Body of pancreas (tissue), 4 donors: ENCODE data around the gene CPNE5. TPM values are rescaled to one million over a fixed set of nuclear protein-coding genes. Genes with fewer than 3 reads are reported as not detected.

Source experiments
- ATAC-seq: fragments of 150-250 bp; one replicate; pipeline ENCODE4 v1.9.1; 2016
- DNase-seq, 4 donors: peaks; one replicate each; pipeline ENCODE4 v3.0.0-alpha.2; 2019
- H3K27ac ChIP-seq, 4 donors: fragments of 200-600 bp; sonication (generic); 1 replicate in 3 of 4; 2 replicates in 1 of 4; pipeline versions ENCODE4 v1.5.1 to v1.6.1; 2016 to 2019; ENCODE audit warnings: mild to moderate bottlenecking in 1 of 4, mixed read lengths in 1 of 4, moderate library complexity in 1 of 4
- H3K27me3 ChIP-seq, 2 donors: fragments of 200-600 bp; sonication (generic); one replicate each; pipeline ENCODE4 v1.6.0; 2016; ENCODE audit warnings: mild to moderate bottlenecking in 1 of 2
- H3K36me3 ChIP-seq, 2 donors: fragments of 200-600 bp; sonication (generic); replicated peaks in 1 of 2; 2 replicates each; pipeline ENCODE4 v1.5.1; 2016; ENCODE audit warnings: low read depth in 2 of 2; ENCODE audit not compliant: insufficient read depth in 1 of 2
- H3K4me1 ChIP-seq: fragments of 200-600 bp; sonication (generic); one replicate; pipeline ENCODE4 v1.6.0; 2016
- H3K4me3 ChIP-seq, 2 donors: fragments of 200-600 bp; sonication (generic); 1 replicate in 1 of 2; 2 replicates in 1 of 2; pipeline ENCODE4 v1.5.1; 2016 to 2019
- H3K9me3 ChIP-seq, 3 donors: fragments of 200-600 bp; sonication (generic); 1 replicate in 2 of 3; 2 replicates in 1 of 3; pipeline ENCODE4 v1.5.1; 2016
- CTCF ChIP-seq, 7 experiments: fragments of 450-650 bp in 4 of 7; fragments of 200-600 bp in 3 of 7; sonication (generic) in 3 of 7; IDR thresholded peaks; one replicate each; pipeline ENCODE4 v1.5.1; 2016 to 2019; ENCODE audit warnings: antibody characterized with exemption in 7 of 7
- POLR2A ChIP-seq, 3 donors: fragments of 450-650 bp; IDR thresholded peaks; one replicate each; pipeline ENCODE4 v1.6.1; 2016; ENCODE audit warnings: antibody characterized with exemption in 3 of 3, mild to moderate bottlenecking in 2 of 3
- WGBS, 2 donors: methylation state at CpG; one replicate each; pipeline ENCODE4 v1.1.5; 2017; 5-methylcytosine and 5-hydroxymethylcytosine counted together
- intact Hi-C: fragments of 100-400 bp; cut with DNase I; formaldehyde crosslinking; loops from one replicate; pipeline ENCODE4 v1.15.1; 2023
- total RNA-seq, 2 donors: library from RNA; depleted of rRNA; stranded (reverse); fragments of >200 nt; gene quantifications; one replicate each; pipeline ENCODE4 v1.1.0, GENCODE V29; 2016

Gene CPNE5
- total RNA-seq, 2 donors from 2014 or later = 0.78 TPM; not detected in 1

GRCh38 chr6:36797653-36798052 is 41.6 kb downstream of the CPNE5 start:
- Histone ChIP-seq H3K27ac (no peak overlapping the region), H3K4me3 (no peak overlapping the region), H3K9me3 (no peaks in the 10 kb centered on the region), H3K27me3 (no peaks in the 10 kb centered on the region), H3K4me1 (peaks cover 7% of the 10 kb centered on the region), H3K36me3 (no peaks in the 10 kb centered on the region)
- 80 to 86% methylated on average over 1 of the region's 1 CpG for WGBS, 2 donors
- ATAC-seq (no peak), DNase-seq (no peak)
- TF ChIP-seq CTCF (IDR thresholded peaks at IDR 0.05) = no peak
- no peak for TF ChIP-seq POLR2A (IDR thresholded peaks at IDR 0.05)
- intact Hi-C loops = no loop called here

- DNase-seq = no peak
- H3K9me3 ChIP-seq = no peaks in the 10 kb centered on the region
- TF ChIP-seq CTCF (IDR thresholded peaks at IDR 0.05) (no peak), POLR2A (IDR thresholded peaks at IDR 0.05) (no peak)
- H3K4me1 ChIP-seq = peaks cover 7% of the 10 kb centered on the region
- no peak overlapping the region for H3K27ac ChIP-seq
- WGBS, 2 donors = 87 to 91% methylated on average over 12 of the region's 12 CpGs
- H3K27me3 ChIP-seq = no peaks in the 10 kb centered on the region
- no peak for ATAC-seq
- intact Hi-C loops = no loop called here
- no peak overlapping the region for H3K4me3 ChIP-seq
- no peaks in the 10 kb centered on the region for H3K36me3 ChIP-seq
These were observed 42.2 kb downstream of the CPNE5 start for GRCh38 chr6:36797055-36797454.

- no peak overlapping the region for H3K4me3 ChIP-seq
- 91 to 97% methylated on average over 5 of the region's 5 CpGs for WGBS, 2 donors
- intact Hi-C loops = no loop called here
- H3K27ac ChIP-seq = no peak overlapping the region
- ATAC-seq (no peak), DNase-seq (no peak)
- no peaks in the 10 kb centered on the region for H3K9me3 ChIP-seq
- no peaks in the 10 kb centered on the region for H3K27me3 ChIP-seq
- TF ChIP-seq CTCF (IDR thresholded peaks at IDR 0.05) = no peak
- no peak for TF ChIP-seq POLR2A (IDR thresholded peaks at IDR 0.05)
- H3K36me3 ChIP-seq = no peaks in the 10 kb centered on the region
- no peaks in the 10 kb centered on the region for H3K4me1 ChIP-seq
These were observed 44.6 kb downstream of the CPNE5 start for GRCh38 chr6:36794713-36795065.

- Histone ChIP-seq H3K27me3 (no peaks in the 10 kb centered on the region), H3K4me1 (no peaks in the 10 kb centered on the region), H3K27ac (no peak overlapping the region), H3K4me3 (no peak overlapping the region), H3K9me3 (no peaks in the 10 kb centered on the region), H3K36me3 (no peaks in the 10 kb centered on the region)
- ATAC-seq (no peak), DNase-seq (no peak)
- TF ChIP-seq POLR2A (IDR thresholded peaks at IDR 0.05) = no peak
- TF ChIP-seq CTCF (IDR thresholded peaks at IDR 0.05) = no peak
- intact Hi-C loops = no loop called here
- 66 to 67% methylated on average over 15 to 19 of the region's 19 CpGs for WGBS, 2 donors
These were observed 45.1 kb downstream of the CPNE5 start for GRCh38 chr6:36793913-36794712.
